ENCODE results near the gene KBTBD2.

DNA sequence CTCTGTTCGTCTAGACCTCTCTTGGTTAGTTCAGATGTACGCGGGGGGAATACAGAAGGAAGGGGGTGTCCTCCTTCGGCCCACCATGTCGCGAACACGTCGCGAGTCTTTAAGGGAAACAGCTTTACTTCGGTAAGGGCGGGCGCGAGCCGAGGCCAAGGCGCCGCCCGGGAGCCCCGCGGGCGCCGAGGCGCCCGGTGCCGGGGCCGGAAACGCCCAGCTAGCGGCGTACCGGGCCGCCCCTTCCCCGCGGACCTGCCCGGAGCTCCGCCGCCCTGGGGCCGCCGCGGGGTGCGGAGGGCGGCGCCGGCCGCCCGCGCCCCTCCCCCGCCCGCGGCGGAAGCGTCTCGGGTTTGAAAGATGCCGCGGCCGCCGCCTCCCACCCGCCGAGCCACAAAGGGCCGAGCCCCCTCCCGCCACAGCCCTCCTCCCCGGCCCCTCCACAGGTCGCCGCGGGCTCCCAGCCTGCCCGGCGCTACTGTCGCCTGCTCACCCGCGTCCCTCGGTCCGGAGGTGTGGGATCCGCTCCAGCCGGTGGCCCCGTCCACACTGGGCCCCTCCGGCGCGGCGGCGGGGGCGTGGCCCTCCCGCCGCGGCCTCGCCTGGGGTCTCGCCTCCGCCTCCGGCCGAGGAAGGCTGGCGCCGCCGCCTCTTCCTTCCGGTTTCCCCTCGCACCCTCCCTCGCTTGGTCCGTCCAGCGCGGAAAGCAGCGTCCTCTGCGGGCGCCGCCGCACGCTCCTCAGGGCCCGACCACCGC lies at the start of gene KBTBD2:
- no peak for TF ChIP-seq EZH2phosphoT487 (IDR thresholded peaks at IDR 0.05; ENCODE audit: low read depth)
- TF ChIP-seq, protein P1, sequence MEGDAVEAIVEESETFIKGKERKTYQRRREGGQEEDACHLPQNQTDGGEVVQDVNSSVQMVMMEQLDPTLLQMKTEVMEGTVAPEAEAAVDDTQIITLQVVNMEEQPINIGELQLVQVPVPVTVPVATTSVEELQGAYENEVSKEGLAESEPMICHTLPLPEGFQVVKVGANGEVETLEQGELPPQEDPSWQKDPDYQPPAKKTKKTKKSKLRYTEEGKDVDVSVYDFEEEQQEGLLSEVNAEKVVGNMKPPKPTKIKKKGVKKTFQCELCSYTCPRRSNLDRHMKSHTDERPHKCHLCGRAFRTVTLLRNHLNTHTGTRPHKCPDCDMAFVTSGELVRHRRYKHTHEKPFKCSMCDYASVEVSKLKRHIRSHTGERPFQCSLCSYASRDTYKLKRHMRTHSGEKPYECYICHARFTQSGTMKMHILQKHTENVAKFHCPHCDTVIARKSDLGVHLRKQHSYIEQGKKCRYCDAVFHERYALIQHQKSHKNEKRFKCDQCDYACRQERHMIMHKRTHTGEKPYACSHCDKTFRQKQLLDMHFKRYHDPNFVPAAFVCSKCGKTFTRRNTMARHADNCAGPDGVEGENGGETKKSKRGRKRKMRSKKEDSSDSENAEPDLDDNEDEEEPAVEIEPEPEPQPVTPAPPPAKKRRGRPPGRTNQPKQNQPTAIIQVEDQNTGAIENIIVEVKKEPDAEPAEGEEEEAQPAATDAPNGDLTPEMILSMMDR (IDR thresholded peaks at IDR 0.05; ENCODE audit: low read depth, low read length) = no peak

All from OCI-LY3 (cell line).